ENCODE data around the gene IRAG1.

The IRAG1 gene

GRCh38 chr11:10728154-10728553 lies 34.6 kb upstream of the IRAG1 start:
- no peak overlapping the region for H3K4me3 ChIP-seq (ENCODE audit: low read depth, low read length)
- no peak for TF ChIP-seq CTCF (IDR thresholded peaks at IDR 0.05; ENCODE audit: borderline replicate concordance, insufficient read depth, low read depth, low read length)

GRCh38 chr11:10727146-10727851 lies 33.7 kb upstream of the IRAG1 start:
- H3K4me3 ChIP-seq (ENCODE audit: low read depth, low read length), result no peak overlapping the region
- TF ChIP-seq CTCF (IDR thresholded peaks at IDR 0.05; ENCODE audit: borderline replicate concordance, insufficient read depth, low read depth, low read length), result no peak

GRCh38 chr11:10725907-10726253 lies 32.3 kb upstream of the IRAG1 start:
- H3K4me3 ChIP-seq (ENCODE audit: low read depth, low read length), result no peak overlapping the region
- no peak for TF ChIP-seq CTCF (IDR thresholded peaks at IDR 0.05; ENCODE audit: borderline replicate concordance, insufficient read depth, low read depth, low read length)

GRCh38 chr11:10725114-10725906 lies 31.8 kb upstream of the IRAG1 start:
- no peak overlapping the region for H3K4me3 ChIP-seq (ENCODE audit: low read depth, low read length)
- TF ChIP-seq CTCF (IDR thresholded peaks at IDR 0.05; ENCODE audit: borderline replicate concordance, insufficient read depth, low read depth, low read length), result no peak

GRCh38 chr11:10722307-10722706 lies 28.8 kb upstream of the IRAG1 start:
- no peak for TF ChIP-seq CTCF (IDR thresholded peaks at IDR 0.05; ENCODE audit: borderline replicate concordance, insufficient read depth, low read depth, low read length)
- H3K4me3 ChIP-seq (ENCODE audit: low read depth, low read length), result no peak overlapping the region

- TF ChIP-seq CTCF (IDR thresholded peaks at IDR 0.05; ENCODE audit: borderline replicate concordance, insufficient read depth, low read depth, low read length), result no peak
- H3K4me3 ChIP-seq (ENCODE audit: low read depth, low read length), result no peak overlapping the region
Measured at GRCh38 chr11:10720881-10721376, 27.4 kb upstream of the IRAG1 start.

- no peak for TF ChIP-seq CTCF (IDR thresholded peaks at IDR 0.05; ENCODE audit: borderline replicate concordance, insufficient read depth, low read depth, low read length)
- H3K4me3 ChIP-seq (ENCODE audit: low read depth, low read length), result no peak overlapping the region
Measured at GRCh38 chr11:10719616-10720015, 26.1 kb upstream of the IRAG1 start.
